Activated CD8-positive, alpha-beta memory T cell treated with anti-CD3 and anti-CD28 coated beads, Interleukin-2, amount 50 U/mL, for 24 hours (primary cell): Measurements from ENCODE around the gene DSTYK.

Source experiments
- DNase-seq: peaks from one replicate; pipeline ENCODE4 v3.0.0-alpha.2; 2020; ENCODE audit errors: extremely low read depth

DSTYK gene

DNA sequence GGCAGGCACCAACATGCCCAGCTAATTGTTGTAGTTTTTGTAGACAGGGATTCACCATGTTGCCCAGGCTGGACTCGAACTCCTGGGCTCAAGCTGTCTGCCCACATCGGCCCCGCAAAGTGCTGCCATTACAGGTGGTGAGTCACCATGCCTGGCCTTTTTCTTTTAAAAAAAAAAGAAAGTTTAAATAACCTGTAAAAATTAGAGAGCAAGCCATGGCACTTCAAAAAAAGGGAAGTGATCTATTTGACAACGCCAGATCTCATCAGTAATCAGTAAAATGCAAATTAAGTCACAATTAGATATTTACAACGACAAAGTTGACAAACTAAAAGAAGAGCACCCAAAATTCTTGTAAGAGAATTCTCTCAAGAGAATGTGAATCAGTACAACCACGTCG lies 86.8 kb downstream of the DSTYK start:
- no peak for DNase-seq

DNA sequence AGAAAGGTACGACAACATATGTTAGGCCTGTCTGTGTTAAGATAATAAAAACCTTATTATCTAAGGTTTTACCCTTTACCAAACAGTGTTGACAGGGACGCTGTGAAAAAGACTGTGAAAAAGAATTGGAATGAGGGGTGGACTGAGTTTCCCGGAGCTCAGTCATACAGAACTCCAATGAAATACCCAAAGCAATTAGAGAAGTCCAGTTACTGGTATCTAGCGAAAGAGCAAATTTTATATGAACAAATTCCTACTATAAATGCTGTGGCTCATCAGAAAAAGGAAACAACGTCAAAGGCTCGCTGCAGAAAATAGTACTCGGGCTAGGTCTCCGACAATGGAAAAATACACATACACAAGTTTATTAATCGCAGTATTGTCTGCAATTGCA lies 89.0 kb downstream of the DSTYK start:
- DNase-seq, result no peak

DNA sequence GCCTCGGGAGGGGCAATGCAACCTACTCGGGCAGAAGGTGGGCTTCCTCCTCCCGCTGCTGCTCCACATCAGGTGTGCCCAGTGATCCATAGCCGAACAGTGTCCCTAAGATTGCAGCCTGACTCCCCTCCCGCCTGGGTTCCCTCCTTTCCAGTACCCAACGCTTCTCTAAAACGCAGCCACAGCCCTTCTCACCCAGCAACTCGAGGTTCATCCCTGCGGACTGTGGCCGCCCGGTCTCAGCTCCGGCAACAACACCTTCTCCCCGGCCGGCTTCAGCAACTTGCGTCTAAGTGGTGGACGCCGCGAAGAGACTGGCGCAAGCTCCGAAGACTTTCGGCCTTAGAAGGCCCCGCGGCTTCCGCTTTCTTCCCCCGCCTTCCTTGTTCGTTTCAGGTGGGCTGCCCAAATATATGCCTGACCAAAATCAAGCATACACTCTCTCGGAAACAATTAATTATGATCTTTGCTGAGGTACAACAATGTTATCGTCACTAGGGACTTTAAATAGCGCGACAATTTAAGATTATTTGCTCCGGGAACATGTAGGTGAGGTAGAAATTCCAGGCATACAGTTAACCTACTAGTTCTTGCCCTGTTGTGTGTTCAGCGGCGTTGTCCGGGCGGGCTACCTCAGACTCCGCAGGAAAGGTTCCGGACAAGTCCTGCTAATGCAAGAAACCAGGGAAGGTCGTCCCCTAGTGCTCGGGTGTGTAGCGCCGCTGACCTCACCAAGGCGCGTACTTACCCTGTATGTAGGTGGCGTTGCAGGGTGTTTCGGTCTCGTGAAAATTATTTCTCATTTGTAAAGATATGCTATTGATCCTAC lies 89.6 kb downstream of the DSTYK start, which contains the start of gene RBBP5:
RBBP5 (minus strand) TSS at position 319 of the 829 bp plus-strand sequence; CDS start at position 214, 105 bp downstream.
- DNase-seq, result peak; percentile 85

DNA sequence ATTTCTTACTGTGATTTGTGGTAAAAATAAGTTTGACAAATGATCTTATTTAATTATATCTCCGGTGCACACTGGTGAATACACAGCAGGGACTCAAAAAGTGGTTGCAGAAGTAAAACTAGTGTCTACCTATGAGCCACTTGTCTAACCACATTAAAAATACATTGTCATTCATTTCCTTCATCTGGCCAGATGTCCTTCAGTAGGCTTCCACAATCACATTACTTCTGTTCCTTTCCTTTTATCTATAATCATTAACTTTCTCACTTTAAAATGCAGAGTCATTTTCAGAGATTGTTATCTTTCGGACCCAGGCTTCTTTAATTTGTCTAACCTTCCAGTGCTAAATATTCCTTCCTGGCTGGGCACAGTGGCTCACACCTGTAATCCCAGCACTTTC lies 92.8 kb downstream of the DSTYK start:
- no peak for DNase-seq

DNA sequence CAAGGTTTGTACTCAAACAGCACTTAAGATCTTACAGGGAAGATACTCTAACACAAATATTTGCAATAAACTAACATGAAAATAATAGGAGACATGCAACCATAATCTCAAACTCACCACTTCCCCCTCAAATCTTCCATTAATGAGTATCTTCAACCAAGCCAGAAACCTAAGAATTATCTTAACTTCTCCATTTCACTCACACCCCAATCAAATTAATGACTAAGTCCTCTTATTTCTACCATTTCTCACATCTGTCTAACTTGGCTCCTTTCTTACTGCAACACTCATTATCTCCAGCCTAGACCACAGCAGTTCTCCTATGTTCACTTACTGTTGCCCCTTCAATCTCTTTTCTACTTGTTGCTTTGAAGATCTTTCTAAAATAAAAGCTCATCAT lies 100.1 kb downstream of the DSTYK start:
- no peak for DNase-seq

DNA sequence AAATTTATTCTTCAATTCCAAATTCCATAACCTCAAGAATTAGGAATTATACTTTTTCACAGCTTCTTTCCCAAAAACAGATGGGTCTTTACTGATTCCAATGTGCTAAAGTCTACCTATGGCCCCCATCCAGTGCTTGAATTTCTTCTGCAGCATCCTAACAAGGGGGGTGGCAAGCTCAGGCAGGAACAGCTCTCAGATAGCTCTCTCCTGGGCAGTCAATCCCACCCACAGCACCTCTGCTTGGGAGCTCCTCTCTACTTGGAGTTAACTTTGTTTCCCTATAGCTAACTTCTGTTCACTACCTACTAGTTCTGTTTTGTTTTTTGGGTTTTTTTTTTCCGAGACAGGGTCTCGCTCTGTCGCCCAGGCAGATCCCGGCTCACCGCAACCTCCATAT lies 101.8 kb downstream of the DSTYK start:
- DNase-seq, result no peak

DNA sequence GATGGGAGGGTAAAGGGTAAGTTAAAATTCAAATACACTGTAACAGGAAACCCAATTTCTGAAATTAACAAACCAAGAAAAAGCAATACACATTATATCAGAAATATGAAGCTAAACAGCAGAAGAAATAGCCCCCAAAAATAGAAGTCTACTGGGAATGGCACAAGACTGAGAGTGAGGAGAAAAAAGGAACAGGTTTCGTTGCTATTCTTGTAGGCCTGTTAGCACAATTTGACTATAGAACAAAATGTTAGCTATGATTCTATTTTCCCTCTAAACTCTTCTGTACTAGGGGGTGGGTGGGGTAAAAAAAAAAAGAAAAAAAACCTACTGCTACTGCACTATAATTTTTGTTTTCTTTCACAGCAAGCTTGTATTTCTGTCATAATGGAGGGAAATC lies 102.2 kb downstream of the DSTYK start:
- DNase-seq, result no peak

DNA sequence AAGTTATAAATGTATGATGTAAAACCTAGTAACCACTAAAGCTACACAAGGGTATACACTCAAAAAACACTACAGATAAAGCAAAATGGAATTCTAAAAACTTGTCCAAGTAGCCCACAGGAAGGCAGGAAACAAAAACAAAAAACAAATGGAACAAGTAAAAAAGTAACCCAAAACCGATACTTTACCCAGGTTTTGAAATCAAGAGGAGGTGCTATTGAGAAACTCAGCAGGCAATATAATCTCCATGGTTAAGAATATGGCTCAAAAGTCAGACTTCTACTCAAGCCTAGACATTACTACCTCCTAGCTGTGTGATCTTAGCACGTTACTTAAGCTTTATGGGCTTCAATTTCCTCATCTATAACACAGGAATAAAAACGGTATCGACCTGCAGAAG lies 103.0 kb downstream of the DSTYK start:
- DNase-seq, result no peak

DNA sequence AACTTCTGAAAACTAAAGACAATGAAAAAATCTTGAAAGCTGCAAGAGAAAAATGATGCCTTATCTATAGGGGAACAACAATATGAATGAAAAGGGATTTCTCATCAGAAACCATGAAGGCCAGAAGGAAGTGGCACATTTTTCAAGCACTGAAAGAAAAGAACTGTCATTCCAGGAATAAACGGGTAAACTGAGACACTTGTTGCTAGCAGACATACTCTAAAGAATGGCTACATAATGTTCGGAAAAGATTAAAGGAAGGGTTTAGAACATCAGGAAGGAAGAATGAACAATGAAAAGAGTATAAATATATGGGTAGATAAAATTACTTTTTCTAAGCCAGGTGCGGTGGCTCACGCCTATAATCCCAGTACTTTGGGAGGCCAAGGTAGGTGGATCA lies 104.2 kb downstream of the DSTYK start:
- no peak for DNase-seq

DNA sequence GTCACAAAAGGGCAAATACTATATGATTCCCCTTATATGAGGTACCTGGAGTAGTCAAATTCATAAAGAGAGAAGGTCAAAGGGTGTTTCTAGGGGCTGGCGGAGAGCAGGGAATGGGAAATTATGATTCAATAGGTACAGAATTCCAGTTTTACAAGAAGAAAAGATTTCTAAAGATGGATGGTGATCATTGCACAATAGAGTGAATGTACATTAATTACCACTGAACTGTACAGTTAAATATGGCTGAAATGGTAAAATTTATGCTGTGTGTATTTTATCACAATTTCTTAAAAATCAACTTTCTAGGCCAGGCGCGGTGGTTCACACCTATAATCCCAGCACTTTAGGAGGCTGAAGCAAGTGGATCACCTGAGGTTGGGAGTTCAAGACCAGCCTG lies 109.1 kb downstream of the DSTYK start:
- no peak for DNase-seq

DNA sequence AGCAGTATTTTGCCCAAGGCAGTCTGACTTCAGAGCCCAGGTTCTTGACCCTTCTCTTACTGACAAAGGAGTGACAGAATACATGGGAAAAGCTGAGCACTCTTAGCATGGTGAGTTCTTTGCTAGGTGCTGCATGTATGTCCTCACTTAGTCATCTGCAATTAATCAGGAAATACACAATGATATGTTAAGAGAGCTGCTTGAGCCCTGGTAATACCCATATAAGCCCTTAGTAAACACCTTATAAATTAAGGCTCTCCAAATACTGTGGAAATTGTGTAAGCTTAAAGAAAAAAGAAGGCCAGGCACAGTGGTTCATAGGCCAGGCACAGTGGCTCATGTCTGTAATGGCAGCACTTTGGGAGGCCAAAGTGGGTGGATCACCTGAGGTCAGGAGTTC lies 113.3 kb downstream of the DSTYK start:
- no peak for DNase-seq

DNA sequence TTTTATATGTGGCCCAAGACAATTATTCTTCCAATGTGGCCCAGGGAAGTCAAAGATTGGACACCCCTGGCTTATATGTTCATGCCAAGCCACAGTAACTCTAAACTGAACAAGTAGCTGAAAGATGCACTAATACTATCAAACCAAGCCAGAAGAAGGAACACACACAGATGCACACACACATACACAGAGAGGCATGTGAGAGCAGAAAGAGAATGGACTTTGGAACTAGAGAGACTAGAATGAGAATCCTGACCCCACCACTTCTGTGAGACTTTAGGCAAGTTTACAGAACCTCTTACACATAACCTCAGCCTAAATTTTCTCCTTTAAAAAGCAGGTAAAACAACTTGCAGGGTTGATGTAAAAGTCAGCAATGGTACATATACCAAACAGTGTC lies 116.1 kb downstream of the DSTYK start:
- DNase-seq, result no peak
